ENCODE measurements around the gene IQGAP2.

- no peak for TF ChIP-seq POLR2A (IDR thresholded peaks at IDR 0.05)
- TF ChIP-seq, protein P1, sequence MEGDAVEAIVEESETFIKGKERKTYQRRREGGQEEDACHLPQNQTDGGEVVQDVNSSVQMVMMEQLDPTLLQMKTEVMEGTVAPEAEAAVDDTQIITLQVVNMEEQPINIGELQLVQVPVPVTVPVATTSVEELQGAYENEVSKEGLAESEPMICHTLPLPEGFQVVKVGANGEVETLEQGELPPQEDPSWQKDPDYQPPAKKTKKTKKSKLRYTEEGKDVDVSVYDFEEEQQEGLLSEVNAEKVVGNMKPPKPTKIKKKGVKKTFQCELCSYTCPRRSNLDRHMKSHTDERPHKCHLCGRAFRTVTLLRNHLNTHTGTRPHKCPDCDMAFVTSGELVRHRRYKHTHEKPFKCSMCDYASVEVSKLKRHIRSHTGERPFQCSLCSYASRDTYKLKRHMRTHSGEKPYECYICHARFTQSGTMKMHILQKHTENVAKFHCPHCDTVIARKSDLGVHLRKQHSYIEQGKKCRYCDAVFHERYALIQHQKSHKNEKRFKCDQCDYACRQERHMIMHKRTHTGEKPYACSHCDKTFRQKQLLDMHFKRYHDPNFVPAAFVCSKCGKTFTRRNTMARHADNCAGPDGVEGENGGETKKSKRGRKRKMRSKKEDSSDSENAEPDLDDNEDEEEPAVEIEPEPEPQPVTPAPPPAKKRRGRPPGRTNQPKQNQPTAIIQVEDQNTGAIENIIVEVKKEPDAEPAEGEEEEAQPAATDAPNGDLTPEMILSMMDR (IDR thresholded peaks at IDR 0.05), result no peak
Observed at GRCh38 chr5:76439201-76439600, 36.1 kb downstream of the IQGAP2 start.

All from testis (tissue), 2 donors.